Trophoblast cell (in vitro differentiated cells and primary cell): ENCODE results near the gene GPR132.

Experiments used
- DNase-seq, 2 donors: peaks; one replicate each; pipeline ENCODE4 v3.0.0-alpha.2; 2016
- H2AFZ ChIP-seq: 2 replicates; pipeline ENCODE4 v1.6.1; 2013; ENCODE audit warnings: low read length, moderate library complexity, mild to moderate bottlenecking; ENCODE audit not compliant: insufficient read depth, poor library complexity
- H2AK5ac ChIP-seq: 2 replicates; pipeline ENCODE4 v1.6.1; 2013; ENCODE audit warnings: mild to moderate bottlenecking, low read length
- H2BK120ac ChIP-seq: 2 replicates; pipeline ENCODE4 v1.6.1; 2013; ENCODE audit warnings: low read length, mild to moderate bottlenecking, moderate library complexity; ENCODE audit not compliant: insufficient read depth, poor library complexity
- H2BK12ac ChIP-seq: 2 replicates; pipeline ENCODE4 v1.6.1; 2013; ENCODE audit warnings: mild to moderate bottlenecking, low read length, moderate library complexity
- H2BK5ac ChIP-seq: 2 replicates; pipeline ENCODE4 v1.6.1; 2013; ENCODE audit warnings: low read length, low read depth, moderate library complexity, mild to moderate bottlenecking; ENCODE audit not compliant: poor library complexity
- H3K14ac ChIP-seq: 2 replicates; pipeline ENCODE4 v1.6.1; 2013; ENCODE audit warnings: mild to moderate bottlenecking, low read length
- H3K18ac ChIP-seq: 2 replicates; pipeline ENCODE4 v1.6.1; 2013; ENCODE audit warnings: mild to moderate bottlenecking, low read length
- H3K23ac ChIP-seq: 2 replicates; pipeline ENCODE4 v1.6.1; 2013; ENCODE audit warnings: low read length
- H3K27ac ChIP-seq: 2 replicates; pipeline ENCODE4 v1.5.1; 2013; ENCODE audit warnings: low read depth, mild to moderate bottlenecking, inconsistent platforms, low read length, moderate library complexity
- H3K27me3 ChIP-seq: 2 replicates; pipeline ENCODE4 v1.6.1; 2013; ENCODE audit warnings: inconsistent platforms, mild to moderate bottlenecking, low read length, moderate library complexity; ENCODE audit not compliant: insufficient read depth
- H3K36me3 ChIP-seq, 2 experiments: 1 replicate in 1 of 2; 2 replicates in 1 of 2; pipeline ENCODE4 v1.6.1; 2013; ENCODE audit warnings: low read length in 2 of 2, mild to moderate bottlenecking in 2 of 2, moderate library complexity in 1 of 2; ENCODE audit not compliant: insufficient read depth in 2 of 2, control insufficient read depth in 1 of 2
- H3K4ac ChIP-seq: 2 replicates; pipeline ENCODE4 v1.6.1; 2013; ENCODE audit warnings: low read depth, mild to moderate bottlenecking, low read length, moderate library complexity
- H3K4me1 ChIP-seq, 2 experiments: 1 replicate in 1 of 2; 2 replicates in 1 of 2; pipeline ENCODE4 v1.6.1; 2013; ENCODE audit warnings: low read length in 2 of 2, mild to moderate bottlenecking in 2 of 2, moderate library complexity in 1 of 2; ENCODE audit not compliant: insufficient read depth in 2 of 2, control insufficient read depth in 1 of 2
- H3K4me2 ChIP-seq: 2 replicates; pipeline ENCODE4 v1.6.1; 2013; ENCODE audit warnings: inconsistent platforms, mild to moderate bottlenecking, low read length, moderate library complexity
- H3K4me3 ChIP-seq: 2 replicates; pipeline ENCODE4 v1.5.1; 2013; ENCODE audit warnings: mild to moderate bottlenecking, low read depth, low read length, inconsistent platforms
- H3K79me1 ChIP-seq: one replicate; pipeline ENCODE4 v1.6.1; 2013; ENCODE audit warnings: low read length
- H3K79me2 ChIP-seq: 2 replicates; pipeline ENCODE4 v1.6.1; 2013; ENCODE audit warnings: low read length, mild to moderate bottlenecking; ENCODE audit not compliant: control insufficient read depth, insufficient read depth, poor library complexity
- H3K9ac ChIP-seq: 2 replicates; pipeline ENCODE4 v1.6.1; 2013; ENCODE audit warnings: mild to moderate bottlenecking, low read length
- H3K9me3 ChIP-seq: 2 replicates; pipeline ENCODE4 v1.6.1; 2013; ENCODE audit warnings: low read depth, mild to moderate bottlenecking, control low read depth, inconsistent platforms, low read length; ENCODE audit not compliant: insufficient read depth
- H4K12ac ChIP-seq: 2 replicates; pipeline ENCODE4 v1.6.1; 2013; ENCODE audit warnings: low read depth, mild to moderate bottlenecking, low read length, moderate library complexity
- H4K8ac ChIP-seq: 2 replicates; pipeline ENCODE4 v1.6.1; 2013; ENCODE audit warnings: low read depth, mild to moderate bottlenecking, low read length, moderate library complexity
- H4K91ac ChIP-seq: one replicate; pipeline ENCODE4 v1.6.1; 2013; ENCODE audit warnings: low read depth, mild to moderate bottlenecking, low read length, moderate library complexity
- WGBS: extraction: QIAGEN DNeasy Blood & Tissue Kit; methylation state at CpG from one replicate; pipeline ENCODE4 v1.1.7; 2013; ENCODE audit warnings: missing lambda C conversion rate; ENCODE audit not compliant: insufficient read length, insufficient coverage; ENCODE audit errors: extremely low coverage; 5-methylcytosine and 5-hydroxymethylcytosine counted together

Gene GPR132

GRCh38 chr14:105067969-105068301, 2.7 kb upstream of the GPR132 start:
- Histone ChIP-seq H3K36me3 (no peaks in the 10 kb centered on the region), H3K18ac (no peak overlapping the region), H2BK5ac (no peak overlapping the region), H3K27me3 (no peaks in the 10 kb centered on the region), H2BK120ac (no peak overlapping the region), H4K91ac (no peak overlapping the region), H3K4ac (no peak overlapping the region), H3K9ac (no peak overlapping the region), H3K79me2 (no peaks in the 10 kb centered on the region), H2AK5ac (no peak overlapping the region), H2AFZ (no peak overlapping the region), H4K8ac (no peak overlapping the region), H3K4me1 (peaks cover 3 to 8% of the 10 kb centered on the region in 2 experiments), H3K4me2 (no peak overlapping the region), H4K12ac (no peak overlapping the region), H2BK12ac (peak overlapping the region; percentile 38), H3K4me3 (no peak overlapping the region), H3K14ac (no peak overlapping the region), H3K79me1 (no peaks in the 10 kb centered on the region), H3K9me3 (peaks cover 7% of the 10 kb centered on the region), H3K23ac (no peak overlapping the region), H3K27ac (no peak overlapping the region)
- DNase-seq = no peak
- WGBS = no CpG with 5 or more reads among the region's 12 CpGs

GRCh38 chr14:105067140-105067968, 2.1 kb upstream of the GPR132 start:
- WGBS = no CpG with 5 or more reads among the region's 18 CpGs
- H3K18ac ChIP-seq = no peak overlapping the region
- H3K27me3 ChIP-seq = no peaks in the 10 kb centered on the region
- H2AK5ac ChIP-seq = no peak overlapping the region
- H3K36me3 ChIP-seq = no peaks in the 10 kb centered on the region
- H3K4ac ChIP-seq = no peak overlapping the region
- no peak overlapping the region for H3K4me3 ChIP-seq
- H4K12ac ChIP-seq = no peak overlapping the region
- peaks cover 3 to 8% of the 10 kb centered on the region in 2 experiments for H3K4me1 ChIP-seq
- H3K79me2 ChIP-seq = no peaks in the 10 kb centered on the region
- H4K91ac ChIP-seq = no peak overlapping the region
- no peak overlapping the region for H2AFZ ChIP-seq
- no peak overlapping the region for H3K23ac ChIP-seq
- H3K9me3 ChIP-seq = peaks cover 7% of the 10 kb centered on the region
- H2BK120ac ChIP-seq = no peak overlapping the region
- peak in 1 of 2 donors; percentile 16 for DNase-seq
- no peaks in the 10 kb centered on the region for H3K79me1 ChIP-seq
- H3K9ac ChIP-seq = no peak overlapping the region
- H3K4me2 ChIP-seq = no peak overlapping the region
- H3K27ac ChIP-seq = no peak overlapping the region
- H2BK12ac ChIP-seq = peak overlapping the region; percentile 38
- no peak overlapping the region for H4K8ac ChIP-seq
- no peak overlapping the region for H3K14ac ChIP-seq
- no peak overlapping the region for H2BK5ac ChIP-seq

- Histone ChIP-seq H3K4me3 (no peak overlapping the region), H2BK12ac (no peak overlapping the region)
These were observed 1.2 kb upstream of the GPR132 start for GRCh38 chr14:105066240-105067071.

GRCh38 chr14:105064721-105065143, 498 bp downstream of the GPR132 start:
- H3K27ac ChIP-seq = no peak overlapping the region
- H2AK5ac ChIP-seq = no peak overlapping the region
- no peak for DNase-seq
- H3K79me2 ChIP-seq = no peaks in the 10 kb centered on the region
- H3K18ac ChIP-seq = no peak overlapping the region
- no peak overlapping the region for H2BK5ac ChIP-seq
- no peak overlapping the region for H3K4me3 ChIP-seq
- no peak overlapping the region for H3K14ac ChIP-seq
- no peaks in the 10 kb centered on the region for H3K27me3 ChIP-seq
- H2AFZ ChIP-seq = no peak overlapping the region
- no peak overlapping the region for H3K4me2 ChIP-seq
- peaks cover 3 to 8% of the 10 kb centered on the region in 2 experiments for H3K4me1 ChIP-seq
- no peak overlapping the region for H2BK120ac ChIP-seq
- no peak overlapping the region for H3K4ac ChIP-seq
- no peak overlapping the region for H3K23ac ChIP-seq
- no peak overlapping the region for H4K91ac ChIP-seq
- H3K9me3 ChIP-seq = peaks cover 3% of the 10 kb centered on the region
- no peaks in the 10 kb centered on the region for H3K36me3 ChIP-seq
- no CpG with 5 or more reads among the region's 12 CpGs for WGBS
- H3K9ac ChIP-seq = no peak overlapping the region
- no peak overlapping the region for H2BK12ac ChIP-seq
- no peak overlapping the region for H4K8ac ChIP-seq
- H3K79me1 ChIP-seq = no peaks in the 10 kb centered on the region
- no peak overlapping the region for H4K12ac ChIP-seq

More at GRCh38 chr14:105066240-105067071, 1.2 kb upstream of the GPR132 start:
- no peak overlapping the region for H3K4ac ChIP-seq
- H2BK5ac ChIP-seq = no peak overlapping the region
- H3K23ac ChIP-seq = no peak overlapping the region
- H3K4me2 ChIP-seq = no peak overlapping the region
- H3K14ac ChIP-seq = no peak overlapping the region
- no peaks in the 10 kb centered on the region for H3K79me1 ChIP-seq
- peaks cover 3 to 8% of the 10 kb centered on the region in 2 experiments for H3K4me1 ChIP-seq
- no peak for DNase-seq
- H3K79me2 ChIP-seq = no peaks in the 10 kb centered on the region
- H4K8ac ChIP-seq = no peak overlapping the region
- H2BK120ac ChIP-seq = no peak overlapping the region
- no peak overlapping the region for H2AK5ac ChIP-seq
- no peaks in the 10 kb centered on the region for H3K36me3 ChIP-seq
- H4K91ac ChIP-seq = peak overlapping the region; percentile 18
- no CpG with 5 or more reads among the region's 28 CpGs for WGBS
- no peaks in the 10 kb centered on the region for H3K27me3 ChIP-seq
- H3K27ac ChIP-seq = no peak overlapping the region
- no peak overlapping the region for H3K9ac ChIP-seq
- peaks cover 7% of the 10 kb centered on the region for H3K9me3 ChIP-seq
- no peak overlapping the region for H3K18ac ChIP-seq
- no peak overlapping the region for H4K12ac ChIP-seq
- H2AFZ ChIP-seq = no peak overlapping the region
